ENCODE data around the gene NRP1. TPM values are rescaled to one million over a fixed set of nuclear protein-coding genes. Genes with fewer than 3 reads are reported as not detected.

Gene NRP1
- total and polyA plus RNA-seq, 2 of the 8 experiments (the other 6 are each of a cell fraction or from before 2014, with no cell fraction given): 1.2 to 2.1 TPM

- H3K14ac ChIP-seq (ENCODE audit: insufficient read length): peak overlapping the region; percentile 67
- H3K4me3 ChIP-seq (ENCODE audit: extremely low read depth in 1 of 4, insufficient read depth in 2 of 4, low read depth in 3 of 4, low read length in 4 of 4): no peak overlapping the region
- 94% methylated on average over 5 of the region's 5 CpGs; no CpG with 5 or more reads in 1 of the 2 experiments for WGBS, 2 experiments (ENCODE audit: extremely low coverage in 1 of 2, insufficient coverage in 1 of 2, insufficient read length in 1 of 2, insufficient replicate concordance in 2 of 2, low coverage in 1 of 2, low lambda C conversion rate in 2 of 2, missing lambda C conversion rate in 1 of 2)
- H2BK120ac ChIP-seq (replicated peaks; ENCODE audit: low read depth, low read length): no peak overlapping the region
- no peak overlapping the region for H2BK5ac ChIP-seq (ENCODE audit: low read depth, low read length)
- no peaks in the 10 kb centered on the region for H4K20me1 ChIP-seq (replicated peaks in 1 of 2; ENCODE audit: control insufficient read depth in 1 of 2, insufficient read depth in 2 of 2, low read length in 2 of 2)
- no peaks in the 10 kb centered on the region for H3K9me3 ChIP-seq (ENCODE audit: insufficient read depth in 2 of 2, low read depth in 1 of 2, low read length in 1 of 2)
- no peaks in the 10 kb centered on the region for H3K36me3 ChIP-seq (ENCODE audit: control insufficient read depth in 2 of 4, insufficient read depth in 4 of 4, low read length in 3 of 4)
- no peak overlapping the region for H4K5ac ChIP-seq (ENCODE audit: insufficient read length, low read depth, low read length)
- POLR2A ChIA-PET (ENCODE audit: partially characterized antibody): no interaction called here
- H3K27ac ChIP-seq (ENCODE audit: low read depth, low read length): no peak overlapping the region
- no peak overlapping the region for H2BK15ac ChIP-seq (ENCODE audit: low read length)
- H4K91ac ChIP-seq (replicated peaks; ENCODE audit: insufficient read length, low read length): no peak overlapping the region
- H4K8ac ChIP-seq (ENCODE audit: extremely low read depth, insufficient read depth, low read length): no peak overlapping the region
- H3K4ac ChIP-seq (replicated peaks; ENCODE audit: insufficient read length, low read depth, low read length): no peak overlapping the region
- no peak overlapping the region for H2AFZ ChIP-seq (ENCODE audit: low read length)
- H3K4me2 ChIP-seq (ENCODE audit: insufficient read depth in 1 of 2, low read depth in 2 of 2, low read length in 2 of 2): no peak overlapping the region
- FAIRE-seq (no peak), DNase-seq (ENCODE audit: low read depth in 1 of 2, low spot score in 2 of 2) (no peak)
- no peaks in the 10 kb centered on the region for H3K79me2 ChIP-seq (ENCODE audit: control insufficient read depth in 1 of 2, insufficient read depth in 2 of 2, low read length in 2 of 2)
- H3K23me2 ChIP-seq (ENCODE audit: low read depth, low read length): no peaks in the 10 kb centered on the region
- H2AK5ac ChIP-seq (ENCODE audit: low read depth, low read length): no peak overlapping the region
- no peak overlapping the region for H2BK20ac ChIP-seq (ENCODE audit: low read length)
- TF ChIP-seq PHF8 (conservative IDR thresholded peaks at IDR 0.05; ENCODE audit: low read depth, low read length) (no peak), KDM4A (IDR thresholded peaks at IDR 0.05; ENCODE audit: low read depth, low read length, severe bottlenecking) (no peak)
- H3K23ac ChIP-seq (ENCODE audit: insufficient read length): no peak overlapping the region
- H2BK12ac ChIP-seq (ENCODE audit: low read depth, low read length): no peak overlapping the region
- no peaks in the 10 kb centered on the region for H3K79me1 ChIP-seq (ENCODE audit: low read depth, low read length)
- CTCF ChIA-PET (ENCODE audit: partially characterized antibody): interaction anchor here (0.7 kb wide), 1 partner anchor 54 kb away, joined by 3 read pairs; no protein-coding TSS in a partner anchor
- no peak overlapping the region for H3K9ac ChIP-seq (replicated peaks in 1 of 4; ENCODE audit: extremely low read depth in 1 of 4, low read depth in 3 of 4, low read length in 3 of 4)
- H3K18ac ChIP-seq (ENCODE audit: extremely low read depth, low read length): no peak overlapping the region
- no peaks in the 10 kb centered on the region for H3K27me3 ChIP-seq (replicated peaks in 1 of 4; ENCODE audit: control insufficient read depth in 3 of 4, extremely low read depth in 1 of 4, insufficient read depth in 3 of 4, low read length in 3 of 4)
- no peaks in the 10 kb centered on the region for H3K4me1 ChIP-seq (replicated peaks in 1 of 4; ENCODE audit: control insufficient read depth in 3 of 4, insufficient read depth in 4 of 4, low read length in 3 of 4)
- H3K56ac ChIP-seq (replicated peaks; ENCODE audit: insufficient read length, low read depth, low read length): no peak overlapping the region
These were observed 101.2 kb downstream of the NRP1 start for GRCh38 chr10:33233221-33233620.
